GM19239 (cell line): ENCODE data around the gene ZNF512B.
A peak's percentile ranks its signal among the peaks of the same experiment; 100 is the strongest.

Experiments
- DNase-seq: peaks from one replicate; pipeline ENCODE4 v3.0.0; 2011; ENCODE audit warnings: low spot score; ENCODE audit not compliant: insufficient read length
- FAIRE-seq: peaks from 2 replicates; lab custom pipeline; 2011; peaks lifted over from hg19 to GRCh38; lab: Jason Lieb, UNC

ZNF512B gene

GRCh38 chr20:63951398-63952209 lies 18.1 kb downstream of the ZNF512B start:
- DNase-seq (no peak), FAIRE-seq (no peak)

GRCh38 chr20:63950701-63951397 lies 18.9 kb downstream of the ZNF512B start:
- FAIRE-seq (no peak), DNase-seq (no peak)

GRCh38 chr20:63947638-63948456 lies 21.9 kb downstream of the ZNF512B start:
- no peak for FAIRE-seq

GRCh38 chr20:63946986-63947637 lies 22.6 kb downstream of the ZNF512B start:
- DNase-seq = no peak
- FAIRE-seq = no peak

More at GRCh38 chr20:63947638-63948456, 21.9 kb downstream of the ZNF512B start:
- DNase-seq = no peak

- FAIRE-seq (no peak), DNase-seq (no peak)
Observed at GRCh38 chr20:63945921-63946920, 23.5 kb downstream of the ZNF512B start.

- FAIRE-seq (no peak), DNase-seq (no peak)
Observed at GRCh38 chr20:63945031-63945658, 24.6 kb downstream of the ZNF512B start.

- FAIRE-seq (no peak), DNase-seq (no peak)
Observed at GRCh38 chr20:63944078-63944941, 25.4 kb downstream of the ZNF512B start.

- FAIRE-seq (no peak), DNase-seq (no peak)
Observed at GRCh38 chr20:63943808-63944077, 26.0 kb downstream of the ZNF512B start.

GRCh38 chr20:63942969-63943807 lies 26.5 kb downstream of the ZNF512B start:
- DNase-seq = no peak

GRCh38 chr20:63942250-63942951 lies 27.3 kb downstream of the ZNF512B start:
- no peak for DNase-seq
- no peak for FAIRE-seq

More at GRCh38 chr20:63942969-63943807, 26.5 kb downstream of the ZNF512B start:
- FAIRE-seq = no peak

- DNase-seq = peak; percentile 81
- FAIRE-seq = no peak
Observed at GRCh38 chr20:63941282-63942081, 28.2 kb downstream of the ZNF512B start.

- FAIRE-seq = no peak
- no peak for DNase-seq
Observed at GRCh38 chr20:63940472-63941266, 29.1 kb downstream of the ZNF512B start.

GRCh38 chr20:63940071-63940471 lies 29.7 kb downstream of the ZNF512B start:
- FAIRE-seq = no peak
- DNase-seq = no peak

- DNase-seq = no peak
- no peak for FAIRE-seq
Observed at GRCh38 chr20:63939061-63939935, 30.4 kb downstream of the ZNF512B start.
